Measurements from ENCODE around the gene EFHC1.

- TF ChIP-seq CTCF (conservative IDR thresholded peaks at IDR 0.05; ENCODE audit: low read length) (no peak), EZH2phosphoT487 (IDR thresholded peaks at IDR 0.05; ENCODE audit: borderline replicate concordance, low read depth, low read length) (no peak)
Measured at GRCh38 chr6:52564856-52565255, 144.7 kb downstream of the EFHC1 start.
